Activated CD8-positive, alpha-beta memory T cell treated with anti-CD3 and anti-CD28 coated beads for 24 hours (primary cell): ENCODE data around the gene TMEM63C.

ENCODE experiments used
- DNase-seq: peaks from one replicate; pipeline ENCODE4 v3.0.0-alpha.2; 2020

Gene TMEM63C

GRCh38 chr14:77199590-77199989 is 18.0 kb downstream of the TMEM63C start:
- DNase-seq = no peak

GRCh38 chr14:77200406-77200985 is 18.9 kb downstream of the TMEM63C start:
- DNase-seq = no peak

DNA sequence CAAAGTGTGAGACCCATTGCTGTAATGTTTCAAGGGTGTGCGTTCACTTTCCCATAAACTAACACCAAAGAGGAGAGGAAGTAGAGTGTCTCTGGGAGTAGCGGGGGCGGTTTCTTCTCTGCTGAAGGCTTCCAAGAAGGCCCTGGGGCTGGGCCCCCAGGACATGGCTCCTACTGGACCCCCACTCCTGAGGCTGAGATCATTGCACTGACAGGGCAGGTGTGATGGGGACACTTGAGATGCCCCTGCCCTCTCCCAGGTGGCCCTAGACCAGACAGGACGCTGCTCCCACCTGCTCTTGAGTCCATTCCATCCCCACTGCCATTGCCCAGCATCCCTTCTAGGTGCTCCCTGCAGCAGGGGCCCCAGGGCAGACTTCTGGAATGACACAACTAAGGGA is 20.1 kb downstream of the TMEM63C start:
- DNase-seq = no peak

- DNase-seq = no peak
These were observed 22.2 kb downstream of the TMEM63C start for GRCh38 chr14:77203611-77204458.

DNA sequence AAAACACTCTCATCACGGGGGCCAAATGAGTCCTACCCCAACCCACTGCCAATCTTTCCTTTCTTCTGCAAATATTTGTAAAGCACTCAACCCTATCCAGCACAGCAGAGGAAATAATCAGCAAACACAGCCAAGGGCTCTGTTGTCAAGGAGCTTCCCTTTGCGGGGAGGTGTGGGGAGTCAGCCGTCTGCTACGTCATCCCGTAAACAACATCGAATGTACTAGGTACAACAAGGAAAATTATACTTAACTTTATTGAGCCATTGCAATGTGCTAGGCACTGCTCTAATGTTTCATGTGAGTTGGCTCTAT is 22.8 kb downstream of the TMEM63C start:
- DNase-seq = no peak

GRCh38 chr14:77204907-77205306 is 23.3 kb downstream of the TMEM63C start:
- DNase-seq = no peak

DNA sequence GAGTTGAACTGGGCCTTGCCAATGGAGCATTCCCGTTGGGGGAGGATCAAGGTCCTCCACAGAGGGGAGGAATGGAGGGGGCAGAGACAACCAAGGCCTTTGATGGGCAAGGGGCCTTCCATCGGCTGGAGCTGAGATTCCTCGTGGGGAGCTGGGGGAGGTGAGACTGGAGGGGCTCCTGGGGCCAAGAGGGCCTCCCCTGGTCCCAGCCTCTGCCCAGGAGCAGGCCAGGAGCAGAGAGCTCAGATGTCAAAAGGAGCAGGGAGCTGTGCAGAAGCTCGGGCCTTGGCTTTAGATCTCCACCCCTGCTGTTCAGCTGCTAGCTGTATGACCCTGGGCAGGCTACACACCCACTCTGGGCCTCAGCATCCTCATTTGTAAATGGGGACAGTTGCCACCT is 24.0 kb downstream of the TMEM63C start:
- DNase-seq = no peak

- no peak for DNase-seq
These were observed 24.7 kb downstream of the TMEM63C start for GRCh38 chr14:77206261-77206824.

DNA sequence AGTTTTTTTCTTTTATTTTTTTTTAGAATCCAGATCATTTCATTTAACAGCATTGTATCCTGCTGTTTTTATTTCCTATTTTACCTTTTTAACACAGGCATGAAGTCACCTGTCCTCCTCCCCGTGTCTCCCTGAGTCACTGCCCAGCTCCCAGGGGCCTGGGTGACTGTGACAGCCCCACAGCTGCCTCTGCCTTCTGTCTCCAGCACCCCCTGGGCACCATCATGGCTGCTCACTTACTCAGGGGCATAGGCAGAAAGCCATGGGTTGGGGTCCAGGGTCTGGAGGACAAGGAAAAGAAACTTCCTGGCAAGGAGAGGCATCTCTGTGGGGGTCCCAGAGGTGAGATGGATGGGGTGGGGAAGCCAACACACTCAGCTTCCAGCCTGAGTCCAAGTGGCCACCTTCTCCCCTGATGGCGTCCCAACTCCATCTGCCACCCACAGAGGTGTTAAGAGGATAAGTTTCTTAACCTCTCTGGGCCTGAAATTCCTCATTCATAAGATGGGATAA is 25.3 kb downstream of the TMEM63C start:
- no peak for DNase-seq

GRCh38 chr14:77208291-77208978 is 26.8 kb downstream of the TMEM63C start:
- DNase-seq = peak; percentile 76

DNA sequence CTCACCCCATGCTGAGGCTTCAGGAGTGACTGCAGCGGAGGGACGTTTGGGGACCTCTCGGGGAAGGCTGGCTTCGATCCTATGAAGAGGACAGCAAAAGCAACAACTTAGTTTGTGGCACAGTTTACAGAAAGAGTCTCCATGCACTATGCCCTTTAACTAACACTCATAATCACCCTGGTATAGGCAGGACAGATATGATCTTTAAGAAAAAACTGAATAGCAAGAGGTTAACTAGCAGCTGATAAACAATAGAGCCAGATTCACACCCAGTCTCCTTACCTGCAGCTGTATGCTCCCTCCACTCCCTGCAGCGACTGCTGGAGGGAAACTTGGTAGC is 27.4 kb downstream of the TMEM63C start:
- no peak for DNase-seq

DNA sequence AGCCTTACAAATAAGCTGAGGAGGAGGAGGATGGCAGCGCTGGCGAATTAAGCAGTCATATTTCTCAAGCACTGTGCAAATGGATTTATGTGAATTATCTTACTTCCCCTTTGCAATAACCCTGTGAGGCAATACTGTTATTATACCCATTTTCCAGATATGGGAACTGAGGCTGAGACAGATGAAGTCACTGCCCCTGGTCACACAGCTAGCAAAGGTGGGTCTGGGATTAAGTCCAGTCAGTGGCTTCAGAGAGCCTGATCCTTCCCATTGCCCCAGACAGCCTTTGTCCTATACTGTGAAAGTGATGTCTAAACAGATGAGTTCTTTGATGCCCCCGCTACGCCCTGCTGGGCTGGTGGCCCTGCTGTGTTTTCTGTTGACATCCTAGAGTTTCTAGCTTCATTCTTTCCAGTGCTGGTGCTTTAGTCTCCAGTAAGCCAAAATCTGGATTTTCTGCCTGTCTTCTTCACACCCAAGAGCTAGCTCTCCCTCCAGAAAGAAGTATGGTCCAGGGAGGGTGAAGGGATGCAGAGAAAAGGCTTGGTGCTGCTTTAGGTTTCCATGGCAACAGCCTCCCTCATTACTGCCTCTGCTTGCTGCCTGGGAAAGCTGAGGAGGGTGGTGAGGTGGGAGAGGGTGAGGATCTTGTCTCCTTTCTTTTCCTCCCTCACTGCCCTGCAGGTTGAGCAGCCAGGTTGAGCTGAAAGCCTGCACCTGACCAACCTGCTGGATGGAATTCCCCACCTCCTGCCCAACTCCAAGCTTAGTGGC is 30.7 kb downstream of the TMEM63C start:
- DNase-seq = no peak

DNA sequence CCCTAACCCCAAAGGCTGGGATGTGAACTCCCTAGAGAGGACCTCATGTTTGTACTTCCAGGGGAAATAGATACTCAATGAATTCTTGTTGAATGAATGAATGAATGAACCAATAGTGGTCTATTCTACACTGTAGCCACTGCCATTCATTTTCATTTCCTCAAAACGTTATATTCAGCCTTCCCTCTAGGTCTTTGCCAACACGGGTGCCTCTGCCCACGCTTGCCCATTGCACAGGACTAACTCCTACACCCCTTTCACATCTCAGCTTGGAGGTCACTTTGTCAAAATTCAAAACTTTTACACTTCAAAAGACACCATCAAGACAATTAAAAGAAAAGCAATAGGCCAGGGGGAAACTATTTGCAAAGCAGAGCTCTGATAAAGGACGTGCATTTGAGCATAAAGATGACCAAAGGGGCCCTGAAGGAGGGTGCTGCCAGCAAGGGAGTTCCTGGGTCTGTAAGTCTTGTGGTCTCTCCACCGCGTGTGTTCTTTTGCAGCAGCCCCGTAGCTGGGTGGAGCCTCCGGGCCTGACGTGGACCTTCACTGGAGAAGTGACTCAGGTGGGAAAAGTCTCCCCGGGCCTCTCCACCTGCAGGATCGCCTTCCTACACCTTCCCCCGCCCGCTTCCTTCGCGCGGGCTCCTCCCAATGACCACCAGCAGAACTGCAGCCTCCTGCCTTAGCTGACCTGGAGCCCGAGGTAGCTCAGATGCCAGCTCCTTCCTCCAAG is 31.5 kb downstream of the TMEM63C start:
- DNase-seq = no peak

GRCh38 chr14:77213679-77214016 is 32.0 kb downstream of the TMEM63C start:
- DNase-seq = no peak

GRCh38 chr14:77214216-77214615 is 32.6 kb downstream of the TMEM63C start:
- no peak for DNase-seq

DNA sequence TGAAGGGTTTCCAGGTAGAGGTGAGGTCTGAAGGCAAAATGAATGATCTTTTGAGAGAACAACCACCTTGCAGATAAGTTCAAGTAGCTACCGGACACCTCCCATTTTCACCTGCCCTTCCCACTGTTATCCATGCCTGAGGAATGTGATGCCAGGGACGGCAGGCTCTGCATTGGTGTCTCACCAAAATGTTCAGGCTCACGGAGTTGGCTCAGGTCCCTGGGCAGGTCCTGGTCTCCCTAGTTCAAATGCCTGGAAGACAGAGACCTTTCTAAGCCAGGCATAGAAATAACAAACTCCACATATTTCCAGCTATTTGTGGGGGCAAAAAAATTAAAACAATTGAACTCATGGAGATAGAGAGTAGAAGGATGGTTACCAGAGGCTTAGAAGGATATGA is 36.0 kb downstream of the TMEM63C start:
- no peak for DNase-seq

- no peak for DNase-seq
These were observed 38.0 kb downstream of the TMEM63C start for GRCh38 chr14:77219591-77219990.

- DNase-seq = no peak
These were observed 38.8 kb downstream of the TMEM63C start for GRCh38 chr14:77220246-77221017.

GRCh38 chr14:77221241-77221871 is 39.8 kb downstream of the TMEM63C start:
- no peak for DNase-seq

DNA sequence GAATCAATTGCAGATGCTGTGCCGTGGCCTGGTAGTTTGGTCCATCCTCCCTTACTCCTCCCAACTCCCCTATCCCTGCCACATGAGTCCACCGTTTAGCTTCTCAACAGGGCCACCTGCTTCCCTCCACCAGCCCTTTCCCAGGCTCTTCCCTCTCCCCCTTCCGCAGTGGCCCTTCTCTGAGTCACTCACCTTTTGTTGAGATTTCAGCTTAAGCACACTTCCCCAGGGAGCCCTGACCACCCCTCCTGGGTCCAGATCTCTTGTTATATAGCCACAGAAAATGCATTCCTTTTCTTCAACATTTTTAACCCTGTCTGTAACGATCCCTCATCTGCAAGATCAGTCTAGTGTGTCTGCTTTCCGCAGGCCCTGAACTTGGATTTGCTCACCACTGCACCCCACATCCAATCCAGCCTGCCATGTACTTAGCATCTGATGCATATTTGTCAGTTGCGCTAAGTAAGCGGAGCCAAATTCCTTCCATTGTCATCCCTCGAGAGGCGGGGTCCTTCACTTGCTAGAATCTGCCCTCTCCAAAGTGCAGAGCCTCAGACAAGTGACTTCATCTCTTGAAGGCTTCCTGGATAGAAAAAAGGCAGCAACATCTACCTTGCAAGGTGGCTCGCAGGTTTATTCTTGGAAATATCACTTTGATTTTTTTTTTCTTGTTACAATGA is 41.1 kb downstream of the TMEM63C start:
- no peak for DNase-seq
